Transverse colon (tissue), 4 donors: Measurements from ENCODE around the gene PBX1. TPM values are rescaled to one million over a fixed set of nuclear protein-coding genes. Genes with fewer than 3 reads are reported as not detected.

Experiments used
- DNase-seq: peaks from one replicate; pipeline ENCODE4 v3.0.0-alpha.2; 2019
- H3K27ac ChIP-seq, 4 donors: fragments of 200-600 bp; sonication (generic); 2 replicates each; pipeline ENCODE4 v1.5.1; 2016 to 2018; ENCODE audit warnings: inconsistent platforms in 4 of 4
- H3K27me3 ChIP-seq: fragments of 200-600 bp; sonication (generic); 2 replicates; pipeline ENCODE4 v1.5.1; 2017; ENCODE audit warnings: inconsistent platforms
- H3K36me3 ChIP-seq, 4 donors: fragments of 200-600 bp; sonication (generic); 2 replicates each; pipeline ENCODE4 v1.5.1; 2017 to 2019; ENCODE audit warnings: inconsistent platforms in 4 of 4
- H3K4me1 ChIP-seq, 4 donors: fragments of 200-600 bp; sonication (generic); 2 replicates each; pipeline ENCODE4 v1.5.1; 2017 to 2020; ENCODE audit warnings: inconsistent platforms in 4 of 4
- H3K4me3 ChIP-seq, 4 donors: fragments of 200-600 bp; sonication (generic); 1 replicate in 1 of 4; 2 replicates in 3 of 4; pipeline versions ENCODE4 v1.5.1 to v1.6.1; 2017 to 2019; ENCODE audit warnings: inconsistent platforms in 4 of 4
- H3K9me3 ChIP-seq, 2 donors: fragments of 200-600 bp; sonication (generic); 2 replicates each; pipeline ENCODE4 v1.5.1; 2017 to 2019; ENCODE audit warnings: inconsistent platforms in 2 of 2
- CTCF ChIP-seq, 5 experiments: fragments of 200-600 bp in 3 of 5; fragments of 450-650 bp in 2 of 5; sonication (generic) in 3 of 5; IDR thresholded peaks; 1 replicate in 2 of 5; 2 replicates in 3 of 5; pipeline ENCODE4 v1.5.1; 2016 to 2017; ENCODE audit warnings: antibody characterized with exemption in 5 of 5, inconsistent platforms in 3 of 5, mild to moderate bottlenecking in 2 of 5, moderate library complexity in 1 of 5
- EP300 ChIP-seq: sonication (generic); formaldehyde crosslinking; IDR thresholded peaks from one replicate; pipeline ENCODE4 v1.6.1; 2017; ENCODE audit warnings: antibody characterized with exemption, low read depth
- POLR2A ChIP-seq: fragments of 450-650 bp; IDR thresholded peaks from one replicate; pipeline ENCODE4 v1.6.1; 2016; ENCODE audit warnings: antibody characterized with exemption, mild to moderate bottlenecking, moderate library complexity
- POLR2AphosphoS5 ChIP-seq, 3 donors: sonication (generic); formaldehyde crosslinking; IDR thresholded peaks; one replicate each; pipeline ENCODE4 v1.6.1; 2016; ENCODE audit warnings: antibody characterized with exemption in 3 of 3
- WGBS, 2 donors: methylation state at CpG; one replicate each; pipeline ENCODE4 v1.1.5; 2018; ENCODE audit warnings: low coverage in 1 of 2; 5-methylcytosine and 5-hydroxymethylcytosine counted together
- in situ Hi-C, 4 donors: fragments of 200-750 bp; cut with MboI; loops; one replicate each; pipeline versions ENCODE4 v1.15.0 to v1.15.1; 2017; ENCODE audit warnings: low sequenced_read_pairs in 3 of 4, low pct_ligation_motif_present in 1 of 4, low pct_unique_long_range_greater_than_20kb in 1 of 4
- intact Hi-C: fragments of 100-400 bp; cut with DNase I; formaldehyde crosslinking; loops from one replicate; pipeline ENCODE4 v1.15.1; 2023; ENCODE audit warnings: low total_unique reads
- total RNA-seq, 4 donors: library from RNA; depleted of rRNA; stranded (reverse); fragments of >200 nt; gene quantifications; one replicate each; pipeline ENCODE4 v1.1.0, GENCODE V29; 2016

The PBX1 gene
- total RNA-seq, 4 donors from 2014 or later = 46.8 to 77.2 (median 50.7) TPM

- H3K27me3 ChIP-seq = no peaks in the 10 kb centered on the region
- in situ Hi-C loops (no loop called here), intact Hi-C loops (no loop called here)
- peak overlapping the region; percentile 54 to 80 (median 70) for H3K27ac ChIP-seq
- no peaks in the 10 kb centered on the region for H3K36me3 ChIP-seq
- H3K9me3 ChIP-seq = no peaks in the 10 kb centered on the region
- no peak overlapping the region for H3K4me3 ChIP-seq
- peaks cover 35 to 78% (median 50%) of the 10 kb centered on the region in 4 donors for H3K4me1 ChIP-seq
- DNase-seq = no peak
- TF ChIP-seq POLR2AphosphoS5 (IDR thresholded peaks at IDR 0.05) (no peak), CTCF (IDR thresholded peaks at IDR 0.05) (no peak), POLR2A (no peak), EP300 (no peak)
- WGBS, 2 donors = 62 to 80% methylated on average over 3 of the region's 3 CpGs
These were observed 208.9 kb downstream of the PBX1 start for GRCh38 chr1:164767752-164768402.

GRCh38 chr1:164768619-164769018 lies 209.6 kb downstream of the PBX1 start:
- in situ Hi-C loops = no loop called here
- H3K4me1 ChIP-seq = peaks cover 39 to 81% (median 53%) of the 10 kb centered on the region in 4 donors
- no peaks in the 10 kb centered on the region for H3K9me3 ChIP-seq
- no peak overlapping the region for H3K4me3 ChIP-seq
- no peaks in the 10 kb centered on the region for H3K36me3 ChIP-seq
- peak overlapping the region; percentile 54 to 80 (median 70) for H3K27ac ChIP-seq
- no peak for DNase-seq
- H3K27me3 ChIP-seq = no peaks in the 10 kb centered on the region
- intact Hi-C loops = no loop called here
- TF ChIP-seq POLR2AphosphoS5 (IDR thresholded peaks at IDR 0.05) (no peak), CTCF (IDR thresholded peaks at IDR 0.05) (no peak), POLR2A (no peak), EP300 (no peak)
- WGBS, 2 donors = 88 to 94% methylated on average over 2 to 5 of the region's 5 CpGs

GRCh38 chr1:164769486-164770130 lies 210.6 kb downstream of the PBX1 start:
- in situ Hi-C loops = no loop called here
- no peak for DNase-seq
- Histone ChIP-seq H3K36me3 (no peaks in the 10 kb centered on the region), H3K4me3 (no peak overlapping the region), H3K27me3 (no peaks in the 10 kb centered on the region), H3K9me3 (no peaks in the 10 kb centered on the region), H3K4me1 (peaks cover 45 to 91% (median 60%) of the 10 kb centered on the region in 4 donors), H3K27ac (peak overlapping the region; percentile 69 to 80 (median 72))
- intact Hi-C loops = loop anchor here (10.0 kb wide), 1 partner anchor 125 kb away; no protein-coding TSS in a partner anchor
- WGBS, 2 donors = 67 to 85% methylated on average over 2 of the region's 2 CpGs
- no peak for TF ChIP-seq POLR2A
- TF ChIP-seq EP300 = no peak

- 89 to 91% methylated on average over 1 to 2 of the region's 2 CpGs for WGBS, 2 donors
- TF ChIP-seq POLR2A (no peak), POLR2AphosphoS5 (IDR thresholded peaks at IDR 0.05) (no peak), EP300 (no peak)
- intact Hi-C loops (loop anchor here (10.0 kb wide), 1 partner anchor 125 kb away; no protein-coding TSS in a partner anchor), in situ Hi-C loops (no loop called here)
- no peaks in the 10 kb centered on the region for H3K36me3 ChIP-seq
- peak overlapping the region; percentile 69 to 80 (median 72) for H3K27ac ChIP-seq
- H3K27me3 ChIP-seq = no peaks in the 10 kb centered on the region
- no peak for DNase-seq
- H3K9me3 ChIP-seq = no peaks in the 10 kb centered on the region
- H3K4me3 ChIP-seq = no peak overlapping the region
- peaks cover 50 to 92% (median 65%) of the 10 kb centered on the region in 4 donors for H3K4me1 ChIP-seq
These were observed 211.1 kb downstream of the PBX1 start for GRCh38 chr1:164770131-164770529.

- H3K4me1 ChIP-seq = peaks cover 51 to 93% (median 62%) of the 10 kb centered on the region in 4 donors
- H3K36me3 ChIP-seq = no peaks in the 10 kb centered on the region
- intact Hi-C loops (loop anchor here (10.0 kb wide), 1 partner anchor 126 kb away; no protein-coding TSS in a partner anchor), in situ Hi-C loops (no loop called here)
- DNase-seq = no peak
- H3K4me3 ChIP-seq = no peak overlapping the region
- peak overlapping the region; percentile 69 to 80 (median 72) for H3K27ac ChIP-seq
- 59 to 60% methylated on average over 7 to 8 of the region's 8 CpGs for WGBS, 2 donors
- no peaks in the 10 kb centered on the region for H3K27me3 ChIP-seq
- TF ChIP-seq CTCF (IDR thresholded peaks at IDR 0.05) (no peak), EP300 (no peak), POLR2A (no peak), POLR2AphosphoS5 (IDR thresholded peaks at IDR 0.05) (no peak)
- no peaks in the 10 kb centered on the region for H3K9me3 ChIP-seq
These were observed 212.1 kb downstream of the PBX1 start for GRCh38 chr1:164771041-164771618.
